Kidney tubule cell (primary cell): ENCODE results near the gene MBD1.
"Not testable (repeated sequence)": the region's sequence is repeated elsewhere in the genome, so short reads cannot be mapped to it uniquely, and the experiment has no call there.

Experiments used
- DNase-seq: peaks from one replicate; pipeline ENCODE4 v3.0.0-alpha.2; 2018; ENCODE audit warnings: low spot score

Gene MBD1

GRCh38 chr18:50293039-50293438 lies 11.7 kb upstream of the MBD1 start:
- DNase-seq, result no peak

GRCh38 chr18:50289108-50289443 lies 7.8 kb upstream of the MBD1 start:
- no peak for DNase-seq

DNA sequence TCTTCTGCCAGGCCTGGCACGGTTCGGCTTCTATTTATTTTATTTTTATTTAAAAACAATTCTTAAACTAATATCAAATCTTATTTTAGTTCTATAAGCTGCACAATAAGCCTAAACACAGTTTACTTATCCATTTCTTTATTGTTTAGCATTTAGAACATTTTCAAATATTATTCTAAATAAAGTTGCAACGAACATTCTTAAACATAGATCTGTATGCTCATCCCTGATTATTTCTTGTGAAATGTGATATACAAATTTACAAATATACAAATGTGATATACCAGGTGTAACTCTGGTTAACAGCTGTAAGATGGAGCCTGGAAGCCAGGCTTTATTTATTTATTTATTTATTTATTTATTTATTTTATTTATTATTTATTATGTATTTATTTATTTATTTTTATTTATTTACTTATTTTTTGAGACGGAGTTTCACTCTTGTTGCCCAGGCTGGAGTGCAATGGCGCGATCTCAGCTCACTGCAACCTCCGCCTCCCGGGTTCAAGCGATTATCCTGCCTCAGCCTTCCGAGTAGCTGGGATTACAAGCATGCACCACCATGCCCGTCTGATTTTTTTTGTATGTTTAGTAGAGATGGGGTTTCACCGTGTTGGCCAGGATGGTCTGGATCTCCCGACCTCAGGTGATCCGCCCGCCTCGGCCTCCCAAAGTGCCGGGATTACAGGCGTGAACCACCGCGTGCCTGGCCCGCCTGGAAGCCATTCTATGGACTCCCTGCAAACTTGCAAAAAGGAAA lies 7.2 kb upstream of the MBD1 start:
- DNase-seq, result not testable (repeated sequence)

DNA sequence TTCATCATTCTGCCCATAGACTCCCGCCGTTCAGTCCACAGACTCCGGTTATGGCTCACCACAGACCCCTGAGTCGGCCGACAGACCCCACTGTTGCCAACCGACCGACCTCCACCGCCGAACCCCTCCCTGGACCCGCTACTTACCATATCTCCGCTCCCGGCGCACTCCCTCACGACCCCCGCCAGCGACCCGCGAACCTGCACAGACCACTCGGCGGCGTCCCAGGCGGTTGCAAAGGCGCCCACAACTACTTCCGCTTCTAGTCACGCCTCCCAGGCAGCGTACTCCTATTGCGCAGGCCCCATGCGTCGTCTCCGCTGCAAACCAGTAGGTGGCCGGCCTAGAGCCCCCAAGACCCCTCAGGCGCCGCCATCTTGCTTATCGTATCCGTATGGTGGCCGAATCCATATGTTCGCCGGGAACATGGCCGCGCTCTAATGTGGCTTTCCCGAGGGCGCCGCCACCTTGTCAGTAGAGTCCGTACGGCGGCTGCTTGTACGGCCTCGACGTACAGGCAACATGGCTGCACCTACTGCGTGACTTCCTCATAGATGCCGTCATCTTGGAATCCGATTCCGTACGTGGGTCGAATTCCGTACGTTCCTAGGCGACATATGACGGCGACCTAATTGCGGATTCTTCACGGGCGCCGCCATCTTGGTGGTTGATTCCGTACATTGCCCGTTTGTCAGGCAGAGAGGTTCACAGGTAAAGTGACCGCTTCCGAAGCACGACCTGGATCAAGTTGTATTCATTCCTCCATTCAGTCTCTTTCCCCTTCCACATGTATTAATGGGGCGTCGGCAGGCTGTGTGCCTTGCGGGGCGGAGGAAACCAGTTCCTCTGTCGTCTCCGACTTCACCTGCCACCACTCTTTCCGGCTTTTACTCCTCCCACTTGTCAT lies 6.4 kb upstream of the MBD1 start, which contains the start of gene CXXC1:
TSS of gene CXXC1 (minus strand) at position 252 of the 907 bp plus-strand sequence. CDS start at position 149, 103 bp downstream.
- DNase-seq, result peak; percentile 99

DNA sequence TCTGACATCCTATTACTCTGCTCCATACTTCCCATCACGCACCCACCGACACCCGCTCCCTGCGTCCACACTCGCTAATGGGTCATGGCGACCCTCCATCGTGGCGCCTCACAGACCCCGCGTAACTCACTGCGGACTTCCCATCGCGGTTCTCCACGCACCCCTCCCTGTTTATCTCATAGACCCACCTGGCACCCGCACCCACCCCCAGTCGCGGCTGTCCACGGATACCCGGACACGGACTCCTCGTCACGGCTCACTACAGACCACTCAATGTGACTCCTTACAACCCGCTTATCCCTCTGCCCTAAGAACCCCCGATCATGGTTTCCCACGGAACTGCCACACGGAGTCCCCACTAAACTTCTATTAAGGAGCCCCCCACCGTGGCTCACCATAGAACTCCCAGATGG lies 5.7 kb upstream of the MBD1 start:
- no peak for DNase-seq

GRCh38 chr18:50286391-50287027 lies 5.2 kb upstream of the MBD1 start:
- DNase-seq, result peak; percentile 30

- no peak for DNase-seq
These were observed 4.5 kb upstream of the MBD1 start for GRCh38 chr18:50285631-50286321.

DNA sequence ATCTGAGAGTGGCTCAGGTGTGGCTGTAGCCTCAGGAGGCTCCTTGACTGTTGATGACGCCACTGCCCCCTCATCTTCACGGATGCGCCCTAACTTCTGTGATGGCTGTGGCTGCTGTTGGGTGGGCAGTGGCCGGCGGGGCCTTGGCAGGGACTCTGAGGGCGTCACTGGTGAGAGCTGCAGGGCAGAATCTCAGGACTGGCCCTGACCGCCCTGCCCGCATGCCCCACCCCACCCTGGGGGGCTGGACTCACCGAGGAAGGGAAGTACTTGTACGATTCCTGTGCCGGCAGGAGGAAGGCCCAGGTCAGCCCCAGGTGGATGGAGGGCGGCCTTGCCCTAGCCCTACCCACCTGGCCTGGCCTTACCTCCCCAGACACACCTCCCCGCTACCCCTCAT lies 3.7 kb upstream of the MBD1 start:
- DNase-seq, result no peak

DNA sequence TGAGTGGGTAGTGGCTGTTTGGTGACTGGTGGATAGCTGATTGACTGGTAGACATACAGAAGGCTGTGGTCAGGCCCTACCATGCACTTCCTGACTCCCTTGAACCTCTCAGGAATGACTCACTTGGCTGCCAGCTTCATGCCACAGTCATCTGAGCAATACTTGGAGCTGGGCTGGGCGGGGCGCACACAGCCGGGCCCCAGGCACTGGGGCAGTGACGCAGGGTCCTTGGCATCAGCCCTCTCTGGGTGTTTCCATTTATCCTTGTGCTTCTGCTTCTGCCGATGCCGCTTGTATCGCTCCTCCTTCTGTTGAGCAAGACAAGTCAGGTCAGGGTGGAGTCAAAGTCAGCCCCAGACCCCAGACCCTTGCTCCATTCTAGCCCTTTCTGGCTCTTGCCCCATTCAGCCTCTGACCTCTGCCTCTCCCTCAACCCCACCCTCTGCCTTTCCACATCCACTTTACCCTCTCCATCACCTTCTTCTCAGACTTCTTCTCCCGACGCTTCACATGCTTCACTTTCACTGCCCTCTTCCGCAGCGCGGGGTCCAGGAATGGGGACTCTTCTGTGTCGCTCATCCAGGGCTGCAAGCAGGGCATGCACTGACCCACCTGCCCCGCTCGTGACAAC lies 3.0 kb upstream of the MBD1 start:
- DNase-seq, result peak; percentile 77

GRCh38 chr18:50283469-50284209 lies 2.3 kb upstream of the MBD1 start:
- DNase-seq, result no peak

GRCh38 chr18:50282521-50283335 lies 1.4 kb upstream of the MBD1 start:
- no peak for DNase-seq

DNA sequence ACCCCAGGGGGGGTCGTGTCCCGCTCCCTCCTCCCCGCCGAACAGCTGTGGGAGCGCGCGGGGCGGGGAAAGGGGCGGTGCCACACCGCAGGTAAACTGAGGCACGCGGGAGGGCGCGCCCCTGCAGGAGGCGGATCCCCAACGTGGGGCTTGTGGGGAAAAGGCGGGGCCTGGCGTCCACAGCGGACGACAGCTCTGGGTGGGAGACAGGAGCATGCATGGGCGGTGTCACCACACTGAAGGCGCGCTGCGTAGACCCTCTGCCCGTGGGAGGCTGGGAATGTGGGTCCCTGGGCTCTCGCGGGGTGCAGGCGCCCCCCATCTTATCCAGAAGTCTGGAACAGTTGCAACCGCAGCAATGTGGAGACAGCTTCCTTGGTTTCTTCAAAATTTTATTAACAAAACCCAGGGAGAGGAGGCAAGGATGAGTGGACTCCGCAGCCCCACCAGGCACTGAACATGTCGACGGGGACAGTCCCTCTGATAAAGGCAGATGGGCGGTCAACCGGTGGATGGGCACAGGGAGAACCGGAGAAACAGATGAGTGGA lies 723 bp upstream of the MBD1 start:
- no peak for DNase-seq

DNA sequence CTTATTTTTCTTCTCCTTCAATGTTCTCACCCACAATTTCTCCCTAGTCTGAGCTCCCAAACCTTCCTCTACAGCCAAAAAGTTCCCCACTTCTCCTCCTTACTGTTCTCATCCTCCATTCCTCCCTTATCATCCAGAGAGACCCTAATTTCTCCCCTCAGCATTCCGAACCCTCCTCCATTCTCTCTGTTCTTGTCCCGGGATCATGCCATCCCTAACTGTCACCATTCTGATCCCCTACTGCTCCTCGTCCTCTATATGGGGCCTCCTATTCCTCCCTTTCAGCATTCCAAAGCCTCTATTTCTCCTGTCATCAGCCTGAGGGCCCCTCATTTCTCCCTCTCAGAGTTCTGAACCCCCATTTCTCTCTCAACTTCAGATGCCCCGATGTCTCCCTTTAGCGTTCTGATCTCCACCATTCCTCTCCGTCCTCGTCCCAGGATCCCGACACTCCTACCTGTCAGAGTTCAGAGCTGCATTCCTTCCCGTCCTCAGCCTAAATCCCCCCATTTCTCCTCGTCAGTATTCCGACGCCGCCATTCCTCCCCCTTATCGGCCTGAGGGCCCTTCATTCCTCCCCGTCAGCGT lies 522 bp downstream of the MBD1 start:
- DNase-seq, result no peak

DNA sequence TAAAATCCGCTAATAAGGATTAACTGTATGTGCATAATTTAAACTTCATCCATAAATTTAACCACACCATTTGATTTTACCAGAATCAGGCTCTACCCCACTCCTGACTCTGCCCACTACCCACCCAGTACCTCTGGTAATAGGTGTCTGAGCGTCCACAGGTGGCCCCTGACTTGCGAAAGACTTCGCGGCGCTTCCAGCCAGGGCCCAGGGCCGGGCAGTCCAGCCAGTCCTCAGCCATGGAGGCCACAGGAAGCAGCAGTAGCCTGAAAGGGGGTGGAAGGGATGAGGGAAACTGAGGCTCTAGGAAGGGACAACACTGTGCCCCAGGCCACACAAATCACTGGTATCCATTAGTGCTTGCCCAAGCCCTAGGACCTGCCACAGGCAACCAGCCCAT lies 1.6 kb downstream of the MBD1 start:
- DNase-seq, result no peak

- peak; percentile 33 for DNase-seq
These were observed 3.4 kb downstream of the MBD1 start for GRCh38 chr18:50277942-50278341.

- DNase-seq, result no peak
These were observed 4.9 kb downstream of the MBD1 start for GRCh38 chr18:50276452-50276851.

GRCh38 chr18:50275503-50276036 lies 5.8 kb downstream of the MBD1 start:
- no peak for DNase-seq

GRCh38 chr18:50274941-50275340 lies 6.4 kb downstream of the MBD1 start:
- no peak for DNase-seq

DNA sequence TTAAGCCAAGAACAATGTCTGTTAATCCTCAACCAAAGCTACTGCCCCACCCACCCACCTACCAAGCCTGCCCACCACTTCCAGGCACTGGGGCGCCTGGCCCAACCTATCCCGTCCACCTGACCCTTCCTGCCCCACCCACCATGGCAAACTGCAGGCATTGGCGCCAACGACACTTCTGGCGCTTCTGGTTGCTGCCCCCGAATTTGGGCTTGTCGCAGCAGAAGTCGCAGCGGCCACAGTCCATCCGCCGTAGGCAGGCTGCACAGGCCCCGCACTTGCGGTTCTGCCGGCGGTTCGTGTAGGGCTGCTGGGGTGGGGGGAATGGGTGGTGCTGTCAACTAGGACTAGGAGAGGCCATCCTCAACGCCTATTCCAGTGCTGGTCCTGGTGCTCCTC lies 7.3 kb downstream of the MBD1 start:
- no peak for DNase-seq
